NT2/D1 (cell line): ENCODE data around the gene GPA33.

Source experiments
- SUZ12 ChIP-seq: IDR thresholded peaks from 2 replicates; pipeline ENCODE4 v1.6.1; 2011; ENCODE audit not compliant: insufficient read length, insufficient read depth; ENCODE audit errors: extremely low read depth
- YY1 ChIP-seq: IDR thresholded peaks from 2 replicates; pipeline ENCODE4 v1.6.1; 2011; ENCODE audit not compliant: insufficient read length, insufficient read depth
- ZNF274 ChIP-seq: IDR thresholded peaks from 2 replicates; pipeline ENCODE4 v1.6.1; 2011; ENCODE audit warnings: mild to moderate bottlenecking, low read depth, low read length

- TF ChIP-seq ZNF274 = no peak
- no peak for TF ChIP-seq YY1
- no peak for TF ChIP-seq SUZ12
Measured at GRCh38 chr1:167116174-167116573, 26.0 kb upstream of the GPA33 start.
